Lung microvascular endothelial cell (primary cell): Measurements from ENCODE around the gene LTB4R2. TPM values are rescaled to one million over a fixed set of nuclear protein-coding genes. Genes with fewer than 3 reads are reported as not detected.
A peak's percentile ranks its signal among the peaks of the same experiment; 100 is the strongest.
"Not testable (repeated sequence)": the region's sequence is repeated elsewhere in the genome, so short reads cannot be mapped to it uniquely, and the experiment has no call there.

Experiments used
- DNase-seq, 2 donors: peaks; one replicate each; pipeline versions ENCODE4 v3.0.0 to v3.0.0-alpha.2; 2010; ENCODE audit warnings: low read depth in 2 of 2
- total RNA-seq: library from RNA; depleted of rRNA; stranded (reverse); fragments of >200 nt; gene quantifications from 2 replicates; pipeline ENCODE4 v1.2.1, GENCODE V29; 2014

Gene LTB4R2
- total RNA-seq, 1 donor from 2014 or later: 2.8 TPM

- DNase-seq: no peak
Measured at GRCh38 chr14:24338843-24339242, 28.9 kb downstream of the LTB4R2 start.

GRCh38 chr14:24339284-24340151 is 29.6 kb downstream of the LTB4R2 start, which contains the start of gene RIPK3:
TSS of gene RIPK3 (minus strand) at chr14:24339991. CDS start at chr14:24339826, 165 bp downstream.
- no peak for DNase-seq

- DNase-seq: no peak
Measured at GRCh38 chr14:24340606-24341005, 30.7 kb downstream of the LTB4R2 start.

DNA sequence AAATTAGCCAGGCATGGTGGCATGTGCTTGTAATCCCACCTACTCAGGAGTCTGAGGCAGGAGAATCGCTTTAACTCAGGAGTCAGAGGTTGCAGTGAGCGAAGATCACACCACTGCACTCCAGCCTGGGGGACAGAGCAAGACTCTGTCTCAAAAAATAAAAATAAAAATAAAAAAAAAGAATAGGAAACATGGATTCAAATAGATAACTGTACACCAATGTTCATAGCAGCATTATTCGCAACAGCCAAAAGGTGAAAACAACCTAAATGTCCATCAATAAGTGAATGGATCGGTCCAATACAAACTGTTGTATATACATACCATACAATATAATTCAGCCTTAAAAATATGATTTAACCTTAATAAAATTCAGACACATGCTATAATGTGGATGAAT is 32.9 kb downstream of the LTB4R2 start:
- no peak for DNase-seq

GRCh38 chr14:24343795-24344660 is 34.1 kb downstream of the LTB4R2 start:
- DNase-seq: no peak

DNA sequence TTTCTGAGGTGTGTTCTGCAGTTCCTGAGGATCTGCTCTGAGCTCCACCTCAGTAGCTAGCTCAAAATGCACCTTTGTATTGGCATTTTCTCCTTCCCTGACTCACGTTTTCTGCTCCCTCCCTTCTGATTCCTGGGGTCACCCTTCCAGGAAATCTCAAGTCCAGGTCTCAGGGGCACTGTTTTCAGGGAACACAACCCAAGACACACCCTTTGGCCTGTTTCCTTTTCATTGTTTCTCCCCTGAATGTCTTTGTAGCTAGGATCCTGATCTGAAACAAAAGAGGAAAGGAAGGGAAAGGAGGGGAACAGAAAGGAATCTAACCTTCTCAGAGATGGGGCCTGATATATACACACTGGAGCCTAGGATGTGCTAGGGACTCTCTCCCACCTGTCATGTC is 37.2 kb downstream of the LTB4R2 start:
- DNase-seq: no peak

DNA sequence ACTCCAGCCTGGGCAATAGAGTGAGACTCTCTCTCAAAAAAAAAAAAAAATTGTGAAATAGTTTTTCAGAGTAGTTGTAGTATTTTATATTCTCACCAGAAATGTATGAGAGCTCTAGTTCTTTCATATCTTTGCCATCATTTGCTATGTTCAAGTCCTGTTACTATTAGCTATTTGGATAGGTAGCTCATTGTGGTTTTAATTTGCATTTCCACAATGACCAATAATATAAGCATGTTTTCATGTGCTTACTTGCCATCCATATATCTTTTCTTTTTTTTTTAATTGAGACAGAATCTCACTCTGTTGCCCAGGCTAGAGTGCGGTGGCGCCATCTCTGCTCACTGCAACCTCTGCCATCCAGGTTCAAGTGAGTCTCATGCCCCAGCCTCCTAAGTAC is 38.2 kb downstream of the LTB4R2 start:
- DNase-seq: no peak

DNA sequence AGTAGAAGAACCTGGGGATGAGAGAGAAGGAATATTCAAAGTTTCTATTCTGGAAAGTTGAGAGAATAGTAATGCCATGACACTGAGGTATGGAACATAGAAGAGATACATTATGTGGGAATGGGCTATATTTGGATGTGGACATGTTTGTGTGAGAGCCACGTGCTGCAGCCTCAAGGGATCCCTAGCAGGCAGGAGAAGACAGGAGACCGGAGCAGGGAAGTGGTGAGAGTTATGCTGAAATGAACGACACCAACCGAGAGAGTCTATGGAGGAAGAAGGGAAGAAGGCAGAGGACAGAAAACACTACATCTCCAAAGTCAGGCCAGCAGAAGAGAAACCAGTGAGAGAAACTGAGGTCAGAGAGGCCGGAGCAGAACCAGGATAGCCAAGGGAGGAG is 39.8 kb downstream of the LTB4R2 start:
- DNase-seq: no peak

GRCh38 chr14:24351517-24351916 is 41.6 kb downstream of the LTB4R2 start:
- DNase-seq: peak in 1 of 2 donors; percentile 22

DNA sequence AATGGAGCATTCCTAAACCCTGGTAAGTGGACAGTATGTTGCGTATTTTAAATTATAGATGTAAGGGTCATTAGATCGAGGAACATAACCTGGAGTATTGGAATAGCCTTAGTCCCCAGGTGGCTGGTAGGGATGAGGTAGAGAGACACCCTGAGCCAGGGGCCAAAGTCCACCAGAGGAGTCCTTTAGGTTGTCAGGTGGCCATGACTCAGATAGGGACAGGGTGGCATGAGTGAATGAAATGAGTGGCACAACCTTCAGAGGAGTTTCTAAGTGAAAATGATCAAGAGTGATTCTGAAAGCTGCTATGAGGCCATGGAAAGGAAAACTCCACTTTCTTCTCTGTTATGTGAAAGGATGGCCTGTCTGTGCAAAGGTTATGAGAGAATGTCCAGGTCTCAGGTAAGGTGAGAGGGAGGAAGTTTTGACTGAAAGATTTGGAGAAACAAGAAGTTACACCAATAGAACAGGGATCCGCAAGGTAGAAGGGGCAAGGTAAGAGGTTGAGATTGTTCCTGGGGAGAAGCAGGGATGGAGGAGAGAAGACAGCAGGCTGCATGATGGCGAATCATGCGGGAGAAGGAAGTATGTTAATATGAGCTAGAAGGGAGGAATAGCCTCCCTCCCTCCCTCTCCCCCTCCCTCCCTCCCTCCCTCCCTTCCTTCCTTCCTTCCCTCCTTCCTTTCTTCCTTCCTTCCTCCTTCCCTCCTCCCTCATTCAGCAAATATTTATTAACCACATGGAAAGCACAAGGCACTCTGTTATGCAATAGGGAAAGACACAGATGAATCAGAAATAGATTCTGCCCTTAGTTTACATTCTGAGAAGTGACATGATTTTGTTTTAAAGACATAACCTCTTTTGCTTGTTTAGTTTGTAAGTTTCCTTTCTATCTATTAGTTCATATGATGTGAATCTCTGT is 43.9 kb downstream of the LTB4R2 start:
- DNase-seq: no peak

- not testable (repeated sequence) for DNase-seq
Measured at GRCh38 chr14:24354482-24354825, 44.5 kb downstream of the LTB4R2 start.

DNA sequence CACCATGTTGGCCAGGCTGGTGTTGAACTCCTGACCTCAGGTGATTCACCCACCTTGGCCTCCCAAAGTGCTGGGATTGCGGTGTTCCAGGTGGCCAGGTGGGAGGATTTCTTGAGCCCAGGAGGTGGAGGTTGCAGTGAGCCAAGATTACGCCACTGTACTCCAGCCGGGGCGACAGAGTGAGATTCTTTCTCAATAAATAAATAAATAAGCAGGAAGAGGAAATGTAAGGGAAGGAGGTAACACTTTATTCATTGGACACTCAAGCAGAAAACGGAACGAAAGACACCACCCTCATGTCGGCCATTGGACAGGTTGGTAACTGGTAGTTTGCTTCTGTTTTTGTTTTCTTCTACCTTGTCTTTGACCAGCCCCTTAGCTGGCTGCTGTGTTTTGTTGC is 45.1 kb downstream of the LTB4R2 start:
- no peak for DNase-seq

- DNase-seq: no peak
Measured at GRCh38 chr14:24356208-24356607, 46.3 kb downstream of the LTB4R2 start.

- no peak for DNase-seq
Measured at GRCh38 chr14:24360281-24360680, 50.3 kb downstream of the LTB4R2 start.

GRCh38 chr14:24361326-24361725 is 51.4 kb downstream of the LTB4R2 start:
- no peak for DNase-seq

Other genes starting within 250 kb of the LTB4R2 start
- gene CPNE6, start 238.6 kb upstream of the LTB4R2 start, total RNA-seq: not detected in 2 replicates
- gene PCK2, start 215.8 kb upstream of the LTB4R2 start, total RNA-seq: 7.6 and 9.7 TPM in 2 replicates
- 59.9 and 77.8 TPM in 2 replicates for gene DCAF11, start 195.4 kb upstream of the LTB4R2 start, total RNA-seq
- gene NRL, start 195.2 kb upstream of the LTB4R2 start, total RNA-seq: 1.1 and 1.6 TPM in 2 replicates
- 0.20 and 0.44 TPM in 2 replicates for gene FITM1, start 179.5 kb upstream of the LTB4R2 start, total RNA-seq
- 114 TPM in 2 replicates for gene PSME1, start 173.9 kb upstream of the LTB4R2 start, total RNA-seq
- 13.9 and 20.4 TPM in 2 replicates for gene EMC9, start 168.5 kb upstream of the LTB4R2 start, total RNA-seq
- gene PSME2, start 163.5 kb upstream of the LTB4R2 start, total RNA-seq: 114 and 139 TPM in 2 replicates
- gene RNF31, start 162.6 kb upstream of the LTB4R2 start, total RNA-seq: 21.1 and 23.2 TPM in 2 replicates
- 41.6 and 42.9 TPM in 2 replicates for gene IRF9, start 148.9 kb upstream of the LTB4R2 start, total RNA-seq
- 1.1 and 1.2 TPM in 2 replicates for gene REC8, start 138.1 kb upstream of the LTB4R2 start, total RNA-seq
- gene IPO4, start 121.3 kb upstream of the LTB4R2 start, total RNA-seq: 24.4 and 25.7 TPM in 2 replicates
- 30.5 and 46.2 TPM in 2 replicates for gene TM9SF1, start 114.7 kb upstream of the LTB4R2 start, total RNA-seq
- gene TSSK4, start 104.4 kb upstream of the LTB4R2 start, total RNA-seq: not detected in 2 replicates
- gene CHMP4A, start 96.7 kb upstream of the LTB4R2 start, total RNA-seq: 12.2 and 16.3 TPM in 2 replicates
- 8.3 and 13.7 TPM in 2 replicates for gene MDP1, start 94.1 kb upstream of the LTB4R2 start, total RNA-seq
- 193 and 210 TPM in 2 replicates for gene NEDD8, start 77.8 kb upstream of the LTB4R2 start, total RNA-seq
- 87.6 and 109 TPM in 2 replicates for gene GMPR2, start 77.2 kb upstream of the LTB4R2 start, total RNA-seq
- 34.9 and 63.5 TPM in 2 replicates for gene TINF2, start 67.5 kb upstream of the LTB4R2 start, total RNA-seq
- gene TGM1, start 47.0 kb upstream of the LTB4R2 start, total RNA-seq: under 0.01 and 0.20 TPM in 2 replicates
- 11.8 and 17.3 TPM in 2 replicates for gene RABGGTA, start 38.5 kb upstream of the LTB4R2 start, total RNA-seq
- gene DHRS1, start 10.4 kb upstream of the LTB4R2 start, total RNA-seq: 6.3 and 8.7 TPM in 2 replicates
- 15.7 and 20.4 TPM in 2 replicates for gene NOP9, start 10.3 kb upstream of the LTB4R2 start, total RNA-seq
- gene CIDEB, start 2.2 kb upstream of the LTB4R2 start, total RNA-seq: 1.3 and 2.6 TPM in 2 replicates
- 2.0 and 2.2 TPM in 2 replicates for gene LTB4R, start 1.4 kb downstream of the LTB4R2 start, total RNA-seq
- gene ADCY4, start 24.9 kb downstream of the LTB4R2 start, total RNA-seq: 34.9 and 60.1 TPM in 2 replicates
- 0.60 and 0.65 TPM in 2 replicates for gene RIPK3, start 29.9 kb downstream of the LTB4R2 start, total RNA-seq
- 0.60 and 0.87 TPM in 2 replicates for gene NFATC4, start 58.0 kb downstream of the LTB4R2 start, total RNA-seq
- 1.4 and 4.1 TPM in 2 replicates for gene NYNRIN, start 88.9 kb downstream of the LTB4R2 start, total RNA-seq
- 0.20 and 0.22 TPM in 2 replicates for gene CBLN3, start 119.5 kb downstream of the LTB4R2 start, total RNA-seq
- 30.3 and 45.8 TPM in 2 replicates for gene KHNYN, start 119.8 kb downstream of the LTB4R2 start, total RNA-seq
- 6.5 and 7.3 TPM in 2 replicates for gene SDR39U1, start 132.6 kb downstream of the LTB4R2 start, total RNA-seq
- not detected in 2 replicates for gene CMA1, start 198.1 kb downstream of the LTB4R2 start, total RNA-seq